GM12891 (cell line): ENCODE results near the gene RAB20.

ENCODE experiments used
- PAX5 ChIP-seq: IDR thresholded peaks from 2 replicates; pipeline ENCODE4 v1.6.1; 2011; ENCODE audit warnings: low read length, moderate library complexity, mild to moderate bottlenecking; ENCODE audit not compliant: insufficient read depth, severe bottlenecking
- POLR2A ChIP-seq: IDR thresholded peaks from 2 replicates; pipeline ENCODE4 v1.6.1; 2011; ENCODE audit warnings: low read depth, low read length, control low read depth
- POLR2AphosphoS5 ChIP-seq: IDR thresholded peaks from 2 replicates; pipeline ENCODE4 v1.6.1; 2011; ENCODE audit warnings: low read depth, low read length, control low read depth
- POU2F2 ChIP-seq: IDR thresholded peaks from 2 replicates; pipeline ENCODE4 v1.6.1; 2011; ENCODE audit warnings: low read depth, mild to moderate bottlenecking, control low read depth, low read length, moderate library complexity
- SPI1 ChIP-seq: IDR thresholded peaks from 2 replicates; pipeline ENCODE4 v1.6.1; 2011; ENCODE audit warnings: low read depth, low read length, control low read depth
- TAF1 ChIP-seq: IDR thresholded peaks from 2 replicates; pipeline ENCODE4 v1.6.1; 2011; ENCODE audit warnings: low read depth, low read length, control low read depth

- TF ChIP-seq POLR2A: no peak
- no peak for TF ChIP-seq SPI1
- TF ChIP-seq POLR2AphosphoS5: no peak
- TF ChIP-seq TAF1: no peak
- TF ChIP-seq POU2F2: no peak
- TF ChIP-seq PAX5: no peak
Measured at GRCh38 chr13:110561344-110562035, at the start of gene RAB20.
